HG03025 (cell line): ENCODE results near the gene ZNRF4.
"Not testable (repeated sequence)": the region's sequence is repeated elsewhere in the genome, so short reads cannot be mapped to it uniquely, and the experiment has no call there.

Source experiments
- ATAC-seq: cut with Tn5 transposase; IDR thresholded peaks from one replicate; pipeline ENCODE4 v1.9.1; 2021; ENCODE audit warnings: mild to moderate bottlenecking, moderate library complexity; ENCODE audit not compliant: unreplicated experiment, low FRiP score

The ZNRF4 gene, protein sequence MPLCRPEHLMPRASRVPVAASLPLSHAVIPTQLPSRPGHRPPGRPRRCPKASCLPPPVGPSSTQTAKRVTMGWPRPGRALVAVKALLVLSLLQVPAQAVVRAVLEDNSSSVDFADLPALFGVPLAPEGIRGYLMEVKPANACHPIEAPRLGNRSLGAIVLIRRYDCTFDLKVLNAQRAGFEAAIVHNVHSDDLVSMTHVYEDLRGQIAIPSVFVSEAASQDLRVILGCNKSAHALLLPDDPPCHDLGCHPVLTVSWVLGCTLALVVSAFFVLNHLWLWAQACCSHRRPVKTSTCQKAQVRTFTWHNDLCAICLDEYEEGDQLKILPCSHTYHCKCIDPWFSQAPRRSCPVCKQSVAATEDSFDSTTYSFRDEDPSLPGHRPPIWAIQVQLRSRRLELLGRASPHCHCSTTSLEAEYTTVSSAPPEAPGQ

DNA sequence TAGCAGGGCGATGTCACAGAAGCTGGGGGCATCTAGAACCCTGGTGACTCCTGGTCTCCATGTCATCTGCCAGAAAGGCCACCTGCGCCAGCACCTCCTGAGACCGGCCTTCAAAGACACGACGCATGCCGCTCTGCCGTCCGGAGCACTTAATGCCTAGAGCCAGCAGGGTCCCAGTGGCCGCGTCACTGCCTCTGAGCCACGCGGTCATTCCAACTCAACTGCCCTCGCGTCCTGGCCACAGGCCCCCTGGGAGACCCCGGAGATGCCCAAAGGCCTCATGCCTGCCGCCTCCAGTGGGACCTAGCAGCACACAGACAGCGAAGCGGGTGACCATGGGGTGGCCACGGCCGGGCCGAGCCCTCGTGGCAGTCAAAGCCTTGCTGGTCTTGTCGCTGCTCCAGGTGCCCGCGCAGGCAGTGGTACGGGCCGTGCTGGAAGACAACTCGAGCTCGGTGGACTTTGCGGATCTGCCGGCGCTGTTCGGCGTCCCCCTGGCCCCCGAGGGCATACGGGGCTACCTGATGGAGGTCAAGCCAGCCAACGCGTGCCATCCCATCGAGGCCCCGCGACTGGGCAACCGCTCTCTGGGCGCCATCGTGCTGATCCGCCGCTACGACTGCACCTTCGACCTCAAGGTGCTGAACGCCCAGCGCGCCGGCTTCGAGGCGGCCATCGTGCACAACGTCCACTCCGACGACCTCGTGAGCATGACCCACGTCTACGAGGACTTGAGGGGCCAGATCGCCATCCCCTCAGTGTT lies at the start of gene ZNRF4:
ZNRF4 (plus strand) TSS at position 51 of the 763 bp plus-strand sequence; CDS start at position 126, 75 bp downstream.
- no peak for ATAC-seq

DNA sequence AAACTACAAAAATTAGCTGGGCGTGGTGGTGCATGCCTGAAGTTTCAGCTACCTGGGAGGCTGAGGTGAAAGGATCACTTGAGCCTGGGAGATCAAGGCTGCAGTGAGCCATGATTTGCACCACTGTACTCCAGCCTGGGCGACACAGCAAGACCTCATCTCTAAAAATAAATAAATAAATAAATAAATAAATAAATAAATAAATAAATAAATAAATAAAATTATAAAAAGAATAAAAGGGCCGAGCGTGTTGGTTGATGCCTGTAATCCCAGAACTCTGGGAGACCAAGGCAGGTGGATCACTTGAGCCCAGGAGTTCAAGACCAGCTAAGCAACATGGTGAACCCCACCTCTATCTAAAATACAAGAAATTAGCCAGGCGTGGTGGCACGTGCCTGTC lies 49.0 kb upstream of the ZNRF4 start:
- not testable (repeated sequence) for ATAC-seq

DNA sequence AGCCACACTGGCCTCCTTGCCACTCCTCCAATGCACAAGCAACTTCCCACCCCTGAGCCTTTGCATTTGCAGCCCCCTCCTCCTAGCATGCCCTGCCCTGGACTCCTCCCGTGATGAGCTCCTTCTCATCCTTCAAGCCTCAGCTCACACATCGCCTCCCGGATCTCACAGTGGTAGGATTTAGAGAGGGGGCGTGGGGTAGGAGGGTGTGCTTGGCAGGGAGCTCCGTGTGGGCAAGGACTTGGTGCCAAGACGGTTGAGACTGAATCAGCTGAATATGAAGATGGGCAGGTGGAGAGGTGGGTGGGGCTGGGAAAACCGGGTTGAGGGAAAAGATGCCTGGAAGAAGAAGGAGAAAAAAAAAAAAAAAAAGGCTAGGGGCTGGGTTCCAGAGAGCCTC lies 48.4 kb upstream of the ZNRF4 start:
- no peak for ATAC-seq

DNA sequence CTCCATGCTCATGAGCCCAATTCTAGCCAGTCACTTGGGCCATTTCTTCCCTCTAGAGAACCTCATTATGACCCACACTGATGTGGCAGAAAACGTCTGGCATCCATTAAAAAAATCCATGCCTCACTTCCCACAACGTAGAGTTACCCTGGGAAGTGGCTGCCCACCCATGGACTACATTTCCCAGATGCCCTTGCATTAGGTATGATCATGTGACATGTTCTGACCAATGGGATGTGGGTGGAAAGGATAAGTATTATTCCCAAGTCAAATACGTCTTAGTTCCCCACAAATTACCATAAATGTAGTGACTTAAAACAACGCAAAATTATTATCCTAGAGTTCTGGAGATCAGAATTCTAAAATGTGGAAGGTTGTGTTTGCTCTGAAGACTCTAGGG lies 47.9 kb upstream of the ZNRF4 start:
- ATAC-seq: no peak

DNA sequence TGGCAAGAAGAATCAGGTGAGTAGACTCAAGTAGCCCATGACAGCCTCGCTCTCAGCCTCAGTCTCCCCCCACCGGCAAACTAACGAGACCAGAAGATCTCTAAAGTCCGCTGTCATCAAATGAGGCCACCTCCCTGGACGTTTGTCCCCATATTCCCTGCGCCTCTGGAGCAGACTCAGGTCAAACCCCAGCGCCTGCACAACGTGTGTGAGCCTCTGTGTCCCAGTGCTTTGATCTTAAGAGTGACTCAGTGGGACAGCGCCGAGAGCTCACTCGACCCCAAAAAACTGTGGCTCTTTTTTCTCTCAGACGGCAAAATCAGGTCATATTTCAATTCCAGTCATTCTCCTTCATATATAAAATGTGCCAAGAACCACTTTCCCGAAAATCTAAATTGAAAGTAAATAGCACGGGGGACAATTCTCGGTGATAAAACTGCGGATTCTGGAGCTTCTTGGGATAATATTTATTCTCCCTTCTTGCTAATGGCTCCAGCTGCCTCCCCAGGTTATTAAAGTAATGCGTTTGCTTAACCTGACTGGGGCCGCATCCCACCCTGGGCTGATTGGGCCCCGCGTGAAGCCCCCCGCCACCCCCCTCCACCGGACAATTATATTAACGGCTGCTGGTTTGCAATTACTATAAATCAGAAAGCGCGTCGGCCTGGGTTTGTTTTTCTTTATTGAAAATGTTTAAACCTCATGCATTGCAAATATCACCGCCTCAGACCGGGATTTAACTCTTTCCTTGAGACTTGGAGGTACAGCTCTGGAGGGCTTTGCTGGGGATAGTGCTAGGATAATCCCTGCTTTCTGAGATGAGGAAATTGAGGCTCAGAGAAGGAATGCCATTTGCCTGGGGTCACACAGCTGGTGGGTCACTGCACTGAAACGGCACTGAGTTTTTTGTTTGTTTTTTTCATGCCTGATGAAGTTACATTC lies 37.5 kb upstream of the ZNRF4 start:
- no peak for ATAC-seq

DNA sequence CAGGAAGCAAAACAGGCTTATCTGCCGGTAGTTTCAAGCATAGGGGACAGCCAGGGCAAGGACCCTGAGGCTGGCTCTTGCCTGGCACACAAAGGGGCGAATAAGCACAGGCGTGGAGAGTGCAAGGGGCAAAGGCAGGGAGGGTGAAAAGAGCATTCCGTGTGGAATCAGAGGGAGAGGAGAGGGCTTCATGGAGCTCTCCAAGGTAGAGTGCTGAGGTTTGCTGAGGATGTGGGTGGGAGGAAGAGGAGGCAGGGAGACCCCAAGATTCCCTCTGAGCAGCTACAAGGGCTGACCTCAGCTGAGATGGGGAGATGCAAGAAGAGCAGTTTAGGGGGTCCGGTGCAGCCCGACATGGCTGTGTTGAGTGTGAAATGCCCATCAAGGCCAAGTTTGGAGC lies 36.5 kb upstream of the ZNRF4 start:
- no peak for ATAC-seq

DNA sequence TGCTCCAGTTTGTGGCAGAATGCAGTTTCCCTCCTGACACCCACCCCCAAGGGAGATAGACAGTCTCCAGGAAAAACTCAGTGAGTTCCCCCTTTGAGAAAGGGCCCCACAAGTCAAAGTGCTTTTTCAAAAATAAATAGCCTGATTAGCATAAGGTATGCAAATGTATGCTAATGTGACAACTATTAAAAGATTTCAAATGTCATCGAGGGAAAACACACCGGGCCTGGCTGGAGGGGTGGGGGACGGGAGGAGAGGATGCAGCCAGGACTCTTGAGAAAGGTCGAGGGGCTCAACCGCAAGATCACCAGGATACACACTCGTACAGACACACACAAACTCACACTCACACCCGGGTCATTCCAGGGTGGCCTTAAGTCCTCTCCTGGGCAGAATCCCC lies 34.3 kb upstream of the ZNRF4 start:
- no peak for ATAC-seq

DNA sequence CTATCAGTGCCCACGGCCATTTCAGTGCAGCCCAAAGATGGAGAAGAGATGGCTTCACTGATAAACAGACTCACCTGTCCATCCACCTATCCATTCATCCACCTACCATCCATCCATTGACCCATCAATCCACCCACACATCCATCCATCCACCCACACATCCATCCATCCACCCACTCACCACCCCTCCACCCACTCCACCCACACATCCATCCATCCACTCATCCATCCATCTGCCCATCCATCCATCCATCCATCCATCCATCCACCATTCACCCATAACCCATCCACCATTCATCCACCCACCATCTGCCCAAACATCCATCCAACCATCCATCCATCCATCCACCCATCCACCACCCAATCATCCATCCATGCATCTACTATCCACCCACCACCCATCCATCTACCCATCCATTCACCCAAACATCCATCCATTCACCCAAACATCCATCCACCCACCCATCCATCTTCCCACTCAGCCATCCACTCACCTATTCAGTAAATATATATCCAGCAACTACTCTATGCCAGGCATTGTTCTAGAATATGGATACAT lies 31.6 kb upstream of the ZNRF4 start:
- ATAC-seq: no peak

DNA sequence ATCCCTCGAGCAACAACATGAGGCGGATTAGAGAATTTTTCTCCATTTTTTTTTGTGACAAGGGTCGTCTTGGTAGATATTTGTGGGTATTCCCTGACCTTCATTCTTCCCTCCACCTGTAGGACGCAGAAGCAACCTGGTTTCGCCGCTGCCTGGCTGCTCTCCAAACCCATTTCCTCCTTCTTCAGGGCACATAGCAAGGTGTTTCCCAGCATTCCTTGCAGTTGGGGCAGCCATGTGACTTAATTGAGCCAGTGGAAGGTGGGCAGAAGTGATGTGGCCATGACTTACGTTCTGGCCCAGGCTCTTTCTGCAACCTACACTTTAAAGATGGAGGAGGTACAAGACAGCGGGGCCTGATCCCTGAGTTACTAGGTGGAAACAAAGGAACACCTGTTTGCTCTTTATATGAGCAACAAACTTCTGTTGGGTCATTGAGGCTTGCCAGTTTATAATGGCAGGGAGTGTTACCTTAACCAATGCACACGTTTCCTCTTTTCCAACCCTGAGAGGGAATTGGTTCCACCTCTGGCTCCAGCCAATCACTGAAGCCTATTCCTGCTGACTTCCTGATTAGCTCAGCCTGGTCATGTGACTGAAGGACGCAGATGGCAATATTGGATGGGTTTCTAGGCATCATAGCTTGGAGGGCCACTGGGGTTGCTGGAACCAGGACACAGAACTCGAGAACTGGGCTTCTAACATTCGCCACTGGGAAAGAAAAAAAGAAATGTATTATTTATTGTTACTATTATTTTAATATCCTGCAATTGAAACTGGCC lies 30.8 kb upstream of the ZNRF4 start:
- no peak for ATAC-seq

DNA sequence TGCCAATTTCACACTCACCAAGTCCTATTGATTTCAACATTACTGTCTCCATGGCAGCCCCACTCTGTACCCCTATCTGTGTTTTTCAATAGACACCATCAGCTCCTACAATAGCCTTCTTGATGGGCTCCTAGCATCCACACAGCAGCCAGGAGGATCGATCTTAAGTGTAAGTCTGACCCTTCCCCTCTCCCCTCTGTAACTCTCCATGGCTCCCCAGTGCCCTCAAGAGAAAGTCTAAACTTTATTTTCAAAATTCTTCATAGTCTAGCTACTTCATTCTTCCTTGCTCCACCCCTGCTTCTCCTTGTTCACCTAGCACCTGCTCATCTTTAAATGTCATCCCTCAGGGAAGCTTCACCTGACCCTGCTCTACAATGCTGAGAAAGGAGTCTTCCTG lies 30.0 kb upstream of the ZNRF4 start:
- ATAC-seq: no peak

DNA sequence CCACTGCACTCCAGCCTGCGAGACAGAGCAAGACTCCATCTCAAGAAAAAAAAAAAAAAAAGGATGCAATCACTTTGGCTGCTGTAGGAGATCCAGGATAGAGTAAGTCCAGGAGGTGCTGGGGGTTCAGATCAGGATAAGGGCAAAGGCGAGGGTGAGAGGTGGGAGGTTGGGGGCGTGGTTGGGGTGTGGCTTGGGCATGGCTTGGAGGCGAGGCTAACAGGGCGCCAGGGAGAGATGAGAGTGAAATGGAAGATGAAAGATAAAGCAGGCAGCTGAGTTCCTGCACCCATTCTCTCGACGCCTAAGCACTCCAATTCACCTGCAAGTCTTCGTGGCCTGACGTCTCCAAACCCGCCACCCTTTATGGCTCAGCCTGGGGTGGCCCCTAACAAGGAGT lies 25.0 kb upstream of the ZNRF4 start:
- ATAC-seq: no peak

DNA sequence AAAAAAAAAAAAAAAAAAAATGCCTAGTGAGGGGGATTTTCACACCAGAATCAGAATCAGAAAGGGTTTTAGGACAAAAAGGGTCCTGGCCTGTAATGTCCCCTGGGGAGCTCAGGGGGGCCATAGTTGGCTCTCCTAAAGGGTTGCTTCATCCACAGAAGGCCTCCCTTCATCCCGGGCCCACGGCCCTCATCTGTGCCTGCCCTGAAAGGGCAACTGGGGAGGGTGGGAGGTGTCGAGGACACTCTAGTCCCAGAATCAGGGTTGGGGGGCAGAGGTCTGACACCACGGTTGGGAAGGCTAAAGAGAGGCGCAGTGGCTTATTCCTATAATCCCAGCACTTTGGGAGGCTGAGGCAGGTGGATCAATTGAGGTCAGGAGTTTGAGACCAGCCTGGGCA lies 22.5 kb upstream of the ZNRF4 start:
- ATAC-seq: no peak

DNA sequence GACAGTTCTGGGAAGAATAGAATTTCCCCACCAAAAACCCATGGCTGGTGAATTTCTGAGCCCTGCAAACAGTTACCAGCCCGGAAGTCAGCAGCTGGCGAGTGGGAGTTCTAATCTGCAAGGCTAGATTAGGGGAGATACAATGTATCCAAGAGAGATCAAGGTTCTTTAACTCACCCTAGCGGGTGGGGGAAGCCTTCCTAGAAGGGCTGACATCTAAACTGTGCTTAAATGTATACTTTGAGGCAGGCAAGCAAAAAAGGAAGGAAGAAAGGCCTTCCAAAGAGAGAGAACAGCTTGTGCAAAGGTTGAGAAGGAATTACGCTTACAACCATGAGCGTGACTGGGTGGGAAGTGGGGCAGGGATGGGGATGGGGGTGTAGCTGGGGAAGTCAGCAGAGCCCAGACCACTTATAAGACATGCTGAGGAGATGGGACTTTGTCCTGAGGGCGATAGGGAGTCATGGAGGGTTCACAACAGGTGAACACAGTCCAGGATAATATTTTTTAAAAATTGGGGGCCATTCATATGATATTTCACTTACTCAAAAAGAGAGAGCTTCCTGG lies 20.8 kb upstream of the ZNRF4 start:
- ATAC-seq: no peak

DNA sequence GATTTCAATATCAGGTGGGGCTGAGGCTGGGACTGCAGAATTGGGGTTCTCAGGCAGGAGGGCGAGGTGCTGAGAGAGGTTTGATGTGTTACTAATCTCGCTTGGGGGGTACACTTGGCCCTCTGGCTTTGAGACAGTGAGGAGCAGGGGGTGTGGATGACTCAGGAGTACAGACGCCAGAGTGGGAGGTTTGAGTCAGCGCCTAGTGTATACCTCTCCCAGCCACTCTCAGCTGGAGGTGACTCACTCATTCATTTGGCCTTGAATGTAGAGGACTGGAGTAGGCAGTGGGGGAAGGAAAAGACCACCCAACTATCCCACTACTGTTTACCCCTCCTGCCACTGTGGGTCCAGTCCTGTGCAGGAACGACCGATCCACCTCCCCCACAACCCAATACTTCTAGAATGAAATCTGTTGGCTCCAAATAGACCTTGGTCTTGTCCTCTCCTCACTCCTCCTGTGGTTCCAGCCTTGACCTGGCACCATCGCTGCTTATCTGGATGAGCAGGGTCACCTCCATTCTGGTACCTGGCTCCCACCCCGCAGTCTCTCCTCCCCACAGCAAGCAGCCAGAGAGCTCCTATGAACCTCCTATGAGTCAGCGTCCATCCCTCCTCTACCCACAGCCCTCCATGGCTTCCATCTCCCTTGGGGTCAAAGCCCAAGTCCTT lies 20.1 kb upstream of the ZNRF4 start:
- ATAC-seq: no peak

DNA sequence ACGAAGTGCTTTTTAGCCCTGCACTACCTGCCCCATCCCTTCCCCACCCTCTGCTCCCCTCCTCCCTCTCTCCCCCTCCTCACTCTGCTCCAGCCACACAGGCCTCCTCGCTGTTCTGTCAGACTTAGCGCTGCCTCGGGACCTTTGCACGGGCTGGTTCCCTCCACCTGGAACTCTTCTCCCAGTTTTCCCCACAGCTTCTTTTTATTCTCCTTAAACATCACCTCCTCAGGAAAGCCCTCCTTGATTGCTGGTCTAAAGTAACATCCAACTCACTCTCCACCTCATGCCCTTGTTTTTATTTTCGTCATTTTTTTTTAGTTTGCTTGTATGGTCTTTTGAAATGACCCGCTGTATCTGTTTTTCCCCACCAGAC lies 19.6 kb upstream of the ZNRF4 start:
- no peak for ATAC-seq

DNA sequence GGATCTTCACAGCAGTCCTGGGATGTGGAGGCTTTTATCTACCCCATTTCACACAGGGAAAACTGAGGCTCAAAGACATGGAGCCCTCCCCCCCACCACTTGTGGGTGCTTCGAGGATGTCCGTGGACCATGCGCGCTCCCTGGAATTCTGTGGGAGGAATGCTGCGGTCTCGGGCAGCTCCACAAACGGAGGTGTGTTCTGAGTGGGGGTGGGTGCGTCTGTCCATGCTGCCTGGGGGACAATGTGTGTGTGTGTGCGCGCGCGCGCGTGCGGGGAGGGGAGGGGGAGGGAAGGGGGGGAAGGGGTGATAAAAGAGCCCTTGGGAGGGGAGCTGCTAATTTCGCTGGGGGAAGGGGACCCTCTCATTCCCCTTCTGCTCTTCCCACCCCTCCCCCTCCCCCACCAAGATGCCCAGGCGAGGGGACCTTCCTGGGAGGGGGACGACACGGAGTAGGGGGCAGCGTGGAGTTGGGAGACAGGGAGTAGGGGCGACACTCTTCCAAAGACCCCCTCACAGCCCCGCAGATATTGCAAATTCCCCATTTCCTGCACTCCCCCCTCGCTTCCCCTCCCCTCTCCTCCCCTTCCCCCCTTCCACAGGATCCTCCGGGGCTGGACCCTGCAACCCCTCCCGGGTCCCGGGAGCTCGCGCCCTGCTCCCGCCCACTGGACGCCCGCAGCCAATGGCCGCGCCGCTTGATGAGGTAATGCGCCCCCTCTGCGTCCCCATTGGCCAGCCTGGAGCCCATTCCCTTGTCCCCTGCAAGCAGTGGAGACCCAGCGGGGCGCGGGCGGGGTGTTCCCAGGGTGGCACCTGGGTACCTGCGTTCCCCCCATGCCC lies 18.9 kb upstream of the ZNRF4 start:
- ATAC-seq: no peak

DNA sequence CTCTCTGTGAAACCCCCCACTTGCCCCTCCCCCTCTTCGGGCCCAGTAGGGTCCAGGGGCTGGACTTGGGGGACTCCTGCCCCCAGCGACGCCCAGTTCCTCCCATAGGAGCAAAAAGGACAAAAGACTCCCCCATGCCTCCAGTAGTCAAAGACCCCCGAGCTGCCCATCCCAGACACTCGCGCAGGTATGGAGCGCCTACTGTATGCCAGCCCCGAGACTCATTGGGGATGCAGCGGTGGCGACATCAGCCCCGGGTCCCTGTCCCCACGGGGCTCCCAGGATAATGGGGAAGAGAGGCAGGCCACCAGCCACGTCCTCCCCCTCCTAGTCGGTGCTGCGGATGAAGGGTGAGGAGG lies 18.3 kb upstream of the ZNRF4 start:
- ATAC-seq: no peak

DNA sequence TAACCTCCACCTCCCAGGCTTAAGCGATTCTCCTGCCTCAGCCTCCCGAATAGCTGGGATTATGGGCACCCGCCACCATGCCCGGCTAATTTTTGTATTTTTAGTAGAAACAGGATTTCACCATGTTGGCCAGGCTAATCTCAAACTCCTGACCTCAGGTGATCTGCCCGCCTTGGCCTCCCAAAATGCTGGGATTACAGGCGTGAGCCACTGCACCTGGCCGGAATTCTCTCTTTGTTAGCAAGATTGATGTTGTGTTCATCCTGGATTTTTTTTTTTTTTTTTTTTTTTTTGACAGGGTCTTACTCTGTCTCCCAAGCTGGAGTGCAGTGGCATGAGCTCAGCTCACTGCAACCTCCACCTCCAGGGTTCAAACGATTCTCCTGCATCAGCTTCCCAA lies 16.5 kb upstream of the ZNRF4 start:
- not testable (repeated sequence) for ATAC-seq
